Measurements from ENCODE around the gene DUSP3.

GRCh38 chr17:43717913-43718312 lies 60.9 kb downstream of the DUSP3 start:
- TF ChIP-seq CTCF (IDR thresholded peaks at IDR 0.05): no peak
- TF ChIP-seq POLR2A (IDR thresholded peaks at IDR 0.05): no peak

All from uterus (tissue), 2 donors.